HepG2 (cell line): ENCODE data around the gene ATP6V1F. TPM values are rescaled to one million over a fixed set of nuclear protein-coding genes. Genes with fewer than 3 reads are reported as not detected.

Experiments
- BCL3 ChIP-seq: sonication (generic); formaldehyde crosslinking; IDR thresholded peaks from 2 replicates; pipeline ENCODE4 v1.5.1; 2020; ENCODE audit warnings: mild to moderate bottlenecking, missing genetic modification reagents, moderate library complexity
- ERF ChIP-seq: IDR thresholded peaks from 2 replicates; pipeline ENCODE4 v1.6.1; 2018; ENCODE audit warnings: missing biosample characterization, missing genetic modification reagents
- FOXK2 ChIP-seq: fragments of 450-650 bp; IDR thresholded peaks from 2 replicates; pipeline ENCODE4 v1.6.1; 2016
- GZF1 ChIP-seq: sonication (generic); formaldehyde crosslinking; IDR thresholded peaks from 2 replicates; pipeline ENCODE4 v1.5.1; 2020; ENCODE audit warnings: mild to moderate bottlenecking, missing genetic modification reagents
- MAFK ChIP-seq, 2 experiments: IDR thresholded peaks in 1 of 2; conservative IDR thresholded peaks in 1 of 2; 2 replicates each; pipeline ENCODE4 v1.6.1; 2011; ENCODE audit warnings: improper control_type of control experiment in 2 of 2, low read length in 2 of 2
- MBD4 ChIP-seq: IDR thresholded peaks from 2 replicates; pipeline ENCODE4 v1.6.1; 2012; ENCODE audit warnings: low read length, inconsistent platforms, borderline replicate concordance
- TBX2 ChIP-seq: sonication (generic); formaldehyde crosslinking; IDR thresholded peaks from 2 replicates; pipeline ENCODE4 v1.5.0; 2020; ENCODE audit warnings: missing genetic modification reagents, mild to moderate bottlenecking, borderline replicate concordance
- ZNF331 ChIP-seq: sonication (generic); formaldehyde crosslinking; IDR thresholded peaks from 2 replicates; pipeline ENCODE4 v1.4.0; 2020; ENCODE audit warnings: missing genetic modification reagents
- ZNF740 ChIP-seq: sonication (generic); formaldehyde crosslinking; IDR thresholded peaks from 2 replicates; pipeline ENCODE4 v1.4.0; 2020; ENCODE audit warnings: missing genetic modification reagents
- ZNF772 ChIP-seq: sonication (generic); formaldehyde crosslinking; IDR thresholded peaks from 2 replicates; pipeline ENCODE4 v1.5.0; 2020; ENCODE audit warnings: mild to moderate bottlenecking, missing genetic modification reagents
- ZSCAN31 ChIP-seq: sonication (generic); formaldehyde crosslinking; IDR thresholded peaks from 2 replicates; pipeline ENCODE4 v1.5.0; 2020; ENCODE audit warnings: low read depth, mild to moderate bottlenecking, missing genetic modification reagents
- polyA plus RNA-seq, 8 experiments: library from polyadenylated mRNA; depleted of rRNA in 3 of 8; stranded (reverse) in 7 of 8; unstranded in 1 of 8; fragments of >200 nt; fragmentation: Illumina TruSeq in 4 of 8; extraction: Trizol in 4 of 8; gene quantifications; 2 replicates each; pipeline versions ENCODE4 v1.2.1 to v1.2.3, GENCODE V29; 2011 to 2016; ENCODE audit warnings: low read depth in 4 of 8, missing spikeins in 1 of 8, mixed read lengths in 1 of 8; ENCODE audit not compliant: insufficient read depth in 1 of 8
- total RNA-seq, 5 experiments: library from RNA; depleted of rRNA; stranded (reverse); fragments of >200 nt; fragmentation: Illumina TruSeq; extraction: Trizol; gene quantifications; 2 replicates each; pipeline ENCODE4 v1.2.3, GENCODE V29; 2016; ENCODE audit warnings: low read depth in 1 of 5
- TF ChIP-seq, protein P1 (sequence below): sonication (generic); formaldehyde crosslinking; conservative IDR thresholded peaks from 2 replicates; pipeline ENCODE4 v1.8.0; 2022; ENCODE audit warnings: missing genetic modification reagents
- TF ChIP-seq, protein P2 (sequence below): sonication (generic); formaldehyde crosslinking; IDR thresholded peaks from 2 replicates; pipeline ENCODE4 v1.5.0; 2020; ENCODE audit warnings: mild to moderate bottlenecking, missing genetic modification reagents, borderline replicate concordance
- TF ChIP-seq, protein P3 (sequence below): IDR thresholded peaks from 2 replicates; pipeline ENCODE4 v1.6.1; 2018; ENCODE audit warnings: missing genetic modification reagents

ATP6V1F gene
- total and polyA plus RNA-seq, 2 of the 13 experiments (the other 11 are each of a cell fraction or from before 2014, with no cell fraction given) = 87.2 to 132 TPM

- TF ChIP-seq, protein P1, sequence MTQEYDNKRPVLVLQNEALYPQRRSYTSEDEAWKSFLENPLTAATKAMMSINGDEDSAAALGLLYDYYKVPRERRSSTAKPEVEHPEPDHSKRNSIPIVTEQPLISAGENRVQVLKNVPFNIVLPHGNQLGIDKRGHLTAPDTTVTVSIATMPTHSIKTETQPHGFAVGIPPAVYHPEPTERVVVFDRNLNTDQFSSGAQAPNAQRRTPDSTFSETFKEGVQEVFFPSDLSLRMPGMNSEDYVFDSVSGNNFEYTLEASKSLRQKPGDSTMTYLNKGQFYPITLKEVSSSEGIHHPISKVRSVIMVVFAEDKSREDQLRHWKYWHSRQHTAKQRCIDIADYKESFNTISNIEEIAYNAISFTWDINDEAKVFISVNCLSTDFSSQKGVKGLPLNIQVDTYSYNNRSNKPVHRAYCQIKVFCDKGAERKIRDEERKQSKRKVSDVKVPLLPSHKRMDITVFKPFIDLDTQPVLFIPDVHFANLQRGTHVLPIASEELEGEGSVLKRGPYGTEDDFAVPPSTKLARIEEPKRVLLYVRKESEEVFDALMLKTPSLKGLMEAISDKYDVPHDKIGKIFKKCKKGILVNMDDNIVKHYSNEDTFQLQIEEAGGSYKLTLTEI (CRISPR knock-in tag) = no peak
- TF ChIP-seq BCL3 (CRISPR knock-in tag) (peak; percentile 26; the same call in 1 of the 2 replicates), ZSCAN31 (peak; percentile 44; the same call in 1 of the 2 replicates), ZNF772 (peak; percentile 10; the same call in 1 of the 2 replicates), GZF1 (no peak), ZNF740 (CRISPR knock-in tag) (no peak), TBX2 (CRISPR knock-in tag) (peak; percentile 42; the same call in 1 of the 2 replicates), MBD4 (no peak), MAFK (conservative IDR thresholded peaks at IDR 0.05 in 1 of 2, IDR thresholded peaks at IDR 0.05 in 1 of 2; ENCODE audit: low read length in 2 of 2) (no peak), FOXK2 (no peak), ERF (no peak), ZNF331 (CRISPR knock-in tag) (no peak)
- TF ChIP-seq, protein P2, sequence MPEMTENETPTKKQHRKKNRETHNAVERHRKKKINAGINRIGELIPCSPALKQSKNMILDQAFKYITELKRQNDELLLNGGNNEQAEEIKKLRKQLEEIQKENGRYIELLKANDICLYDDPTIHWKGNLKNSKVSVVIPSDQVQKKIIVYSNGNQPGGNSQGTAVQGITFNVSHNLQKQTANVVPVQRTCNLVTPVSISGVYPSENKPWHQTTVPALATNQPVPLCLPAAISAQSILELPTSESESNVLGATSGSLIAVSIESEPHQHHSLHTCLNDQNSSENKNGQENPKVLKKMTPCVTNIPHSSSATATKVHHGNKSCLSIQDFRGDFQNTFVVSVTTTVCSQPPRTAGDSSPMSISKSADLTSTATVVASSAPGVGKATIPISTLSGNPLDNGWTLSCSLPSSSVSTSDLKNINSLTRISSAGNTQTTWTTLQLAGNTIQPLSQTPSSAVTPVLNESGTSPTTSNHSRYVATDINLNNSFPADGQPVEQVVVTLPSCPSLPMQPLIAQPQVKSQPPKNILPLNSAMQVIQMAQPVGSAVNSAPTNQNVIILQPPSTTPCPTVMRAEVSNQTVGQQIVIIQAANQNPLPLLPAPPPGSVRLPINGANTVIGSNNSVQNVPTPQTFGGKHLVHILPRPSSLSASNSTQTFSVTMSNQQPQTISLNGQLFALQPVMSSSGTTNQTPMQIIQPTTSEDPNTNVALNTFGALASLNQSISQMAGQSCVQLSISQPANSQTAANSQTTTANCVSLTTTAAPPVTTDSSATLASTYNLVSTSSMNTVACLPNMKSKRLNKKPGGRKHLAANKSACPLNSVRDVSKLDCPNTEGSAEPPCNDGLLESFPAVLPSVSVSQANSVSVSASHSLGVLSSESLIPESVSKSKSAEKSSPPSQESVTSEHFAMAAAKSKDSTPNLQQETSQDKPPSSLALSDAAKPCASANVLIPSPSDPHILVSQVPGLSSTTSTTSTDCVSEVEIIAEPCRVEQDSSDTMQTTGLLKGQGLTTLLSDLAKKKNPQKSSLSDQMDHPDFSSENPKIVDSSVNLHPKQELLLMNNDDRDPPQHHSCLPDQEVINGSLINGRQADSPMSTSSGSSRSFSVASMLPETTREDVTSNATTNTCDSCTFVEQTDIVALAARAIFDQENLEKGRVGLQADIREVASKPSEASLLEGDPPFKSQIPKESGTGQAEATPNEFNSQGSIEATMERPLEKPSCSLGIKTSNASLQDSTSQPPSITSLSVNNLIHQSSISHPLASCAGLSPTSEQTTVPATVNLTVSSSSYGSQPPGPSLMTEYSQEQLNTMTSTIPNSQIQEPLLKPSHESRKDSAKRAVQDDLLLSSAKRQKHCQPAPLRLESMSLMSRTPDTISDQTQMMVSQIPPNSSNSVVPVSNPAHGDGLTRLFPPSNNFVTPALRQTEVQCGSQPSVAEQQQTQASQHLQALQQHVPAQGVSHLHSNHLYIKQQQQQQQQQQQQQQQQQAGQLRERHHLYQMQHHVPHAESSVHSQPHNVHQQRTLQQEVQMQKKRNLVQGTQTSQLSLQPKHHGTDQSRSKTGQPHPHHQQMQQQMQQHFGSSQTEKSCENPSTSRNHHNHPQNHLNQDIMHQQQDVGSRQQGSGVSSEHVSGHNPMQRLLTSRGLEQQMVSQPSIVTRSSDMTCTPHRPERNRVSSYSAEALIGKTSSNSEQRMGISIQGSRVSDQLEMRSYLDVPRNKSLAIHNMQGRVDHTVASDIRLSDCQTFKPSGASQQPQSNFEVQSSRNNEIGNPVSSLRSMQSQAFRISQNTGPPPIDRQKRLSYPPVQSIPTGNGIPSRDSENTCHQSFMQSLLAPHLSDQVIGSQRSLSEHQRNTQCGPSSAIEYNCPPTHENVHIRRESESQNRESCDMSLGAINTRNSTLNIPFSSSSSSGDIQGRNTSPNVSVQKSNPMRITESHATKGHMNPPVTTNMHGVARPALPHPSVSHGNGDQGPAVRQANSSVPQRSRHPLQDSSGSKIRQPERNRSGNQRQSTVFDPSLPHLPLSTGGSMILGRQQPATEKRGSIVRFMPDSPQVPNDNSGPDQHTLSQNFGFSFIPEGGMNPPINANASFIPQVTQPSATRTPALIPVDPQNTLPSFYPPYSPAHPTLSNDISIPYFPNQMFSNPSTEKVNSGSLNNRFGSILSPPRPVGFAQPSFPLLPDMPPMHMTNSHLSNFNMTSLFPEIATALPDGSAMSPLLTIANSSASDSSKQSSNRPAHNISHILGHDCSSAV (CRISPR knock-in tag) = no peak
- TF ChIP-seq, protein P3, sequence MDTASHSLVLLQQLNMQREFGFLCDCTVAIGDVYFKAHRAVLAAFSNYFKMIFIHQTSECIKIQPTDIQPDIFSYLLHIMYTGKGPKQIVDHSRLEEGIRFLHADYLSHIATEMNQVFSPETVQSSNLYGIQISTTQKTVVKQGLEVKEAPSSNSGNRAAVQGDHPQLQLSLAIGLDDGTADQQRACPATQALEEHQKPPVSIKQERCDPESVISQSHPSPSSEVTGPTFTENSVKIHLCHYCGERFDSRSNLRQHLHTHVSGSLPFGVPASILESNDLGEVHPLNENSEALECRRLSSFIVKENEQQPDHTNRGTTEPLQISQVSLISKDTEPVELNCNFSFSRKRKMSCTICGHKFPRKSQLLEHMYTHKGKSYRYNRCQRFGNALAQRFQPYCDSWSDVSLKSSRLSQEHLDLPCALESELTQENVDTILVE (CRISPR knock-in tag) = peak; percentile 18; the same call in 1 of the 2 replicates
These were observed 6.7 kb downstream of the ATP6V1F start (continued) for GRCh38 chr7:128869138-128869943.
